ENCODE results near the gene SFN.

- TF ChIP-seq CTCF (IDR thresholded peaks at IDR 0.05) (no peak), POLR2A (IDR thresholded peaks at IDR 0.05) (no peak)
Measured at GRCh38 chr1:26913389-26913753, 50.4 kb downstream of the SFN start.

Measured in lower leg skin (tissue), 3 donors.